ENCODE results near the gene TMCO4.

DNA sequence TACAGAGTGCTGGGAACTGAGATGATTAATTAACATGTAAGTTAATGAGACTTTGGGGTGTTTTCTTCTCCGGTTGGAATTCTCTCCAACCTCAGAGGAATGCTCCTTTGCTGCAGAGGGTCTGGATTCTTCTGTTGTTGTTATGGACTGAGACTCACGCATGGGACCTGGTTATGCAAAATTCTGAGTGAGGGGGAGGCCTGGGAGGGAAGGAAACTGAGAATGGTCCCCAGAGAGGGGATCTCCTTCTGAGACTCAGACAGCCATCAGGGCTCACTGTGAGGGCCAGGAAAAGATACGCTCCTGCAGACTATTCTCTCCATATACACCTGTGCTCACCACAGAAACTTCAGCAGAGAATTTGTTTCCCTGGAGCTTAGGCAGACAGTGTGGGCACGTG, 78.7 kb downstream of the TMCO4 start:
- TF ChIP-seq CTCF (conservative IDR thresholded peaks at IDR 0.05; ENCODE audit: low read length) (no peak), EZH2phosphoT487 (IDR thresholded peaks at IDR 0.05; ENCODE audit: borderline replicate concordance, low read depth, low read length) (no peak)
